Thyroid gland (tissue), 4 donors: ENCODE results near the gene DOK3.

Experiments
- CTCF ChIP-seq, 6 experiments: fragments of 200-600 bp in 3 of 6; fragments of 450-650 bp in 3 of 6; sonication (generic) in 3 of 6; IDR thresholded peaks; one replicate each; pipeline ENCODE4 v1.5.1; 2016 to 2019; ENCODE audit warnings: antibody characterized with exemption in 6 of 6, mild to moderate bottlenecking in 2 of 6, inconsistent platforms in 1 of 6, moderate library complexity in 1 of 6
- POLR2A ChIP-seq, 2 donors: fragments of 450-650 bp; IDR thresholded peaks; one replicate each; pipeline ENCODE4 v1.6.1; 2017; ENCODE audit warnings: antibody characterized with exemption in 2 of 2, mild to moderate bottlenecking in 2 of 2, moderate library complexity in 1 of 2

- no peak for TF ChIP-seq POLR2A (IDR thresholded peaks at IDR 0.05)
- TF ChIP-seq CTCF (IDR thresholded peaks at IDR 0.05): peak; percentile 64 to 98 (median 86)
Observed at GRCh38 chr5:177455661-177456590, 53.7 kb downstream of the DOK3 start.
